H1 (cell line): ENCODE data around the gene S100A11. TPM values are rescaled to one million over a fixed set of nuclear protein-coding genes. Genes with fewer than 3 reads are reported as not detected.

Experiments used
- CTCF ChIA-PET: fragments of 300-600 bp; sonication (Branson Sonifier 250); formaldehyde crosslinking; loops from one replicate; lab custom pipeline; 2021; ENCODE audit not compliant: partially characterized antibody; lab: Charles Lee
- POLR2A ChIA-PET: fragments of 300-600 bp; sonication (Branson Sonifier 250); formaldehyde crosslinking; loops from one replicate; lab custom pipeline; 2021; ENCODE audit warnings: inconsistent platforms; ENCODE audit not compliant: partially characterized antibody; lab: Charles Lee
- DNase-seq, 2 experiments: peaks; one replicate each; pipeline versions ENCODE4 v3.0.0 to v3.0.0-alpha.2; 2010 to 2022; ENCODE audit warnings: low spot score in 2 of 2, low read depth in 1 of 2, mixed read lengths in 1 of 2
- FAIRE-seq: peaks from 2 replicates; lab custom pipeline; 2011; peaks lifted over from hg19 to GRCh38; lab: Jason Lieb, UNC
- H2AFZ ChIP-seq: 2 replicates; pipeline ENCODE4 v1.8.1; 2012; ENCODE audit warnings: low read length, inconsistent platforms
- H2AK5ac ChIP-seq: 2 replicates; pipeline ENCODE4 v1.6.1; 2013; ENCODE audit warnings: low read depth, low read length
- H2BK120ac ChIP-seq: replicated peaks from 2 replicates; pipeline ENCODE3; 2013; ENCODE audit warnings: low read depth, low read length, inconsistent platforms
- H2BK12ac ChIP-seq: 2 replicates; pipeline ENCODE4 v1.6.1; 2013; ENCODE audit warnings: low read depth, low read length
- H2BK15ac ChIP-seq: 2 replicates; pipeline ENCODE4 v1.6.1; 2013; ENCODE audit warnings: low read length
- H2BK20ac ChIP-seq: 2 replicates; pipeline ENCODE4 v1.6.1; 2013; ENCODE audit warnings: low read length
- H2BK5ac ChIP-seq: 2 replicates; pipeline ENCODE4 v1.6.1; 2013; ENCODE audit warnings: low read depth, low read length
- H3K14ac ChIP-seq: 2 replicates; pipeline ENCODE4 v1.6.1; 2013; ENCODE audit warnings: inconsistent platforms; ENCODE audit not compliant: insufficient read length
- H3K18ac ChIP-seq: 2 replicates; pipeline ENCODE4 v1.6.1; 2013; ENCODE audit warnings: low read length; ENCODE audit errors: extremely low read depth
- H3K23ac ChIP-seq: 2 replicates; pipeline ENCODE4 v1.6.1; 2013; ENCODE audit warnings: inconsistent platforms; ENCODE audit not compliant: insufficient read length
- H3K23me2 ChIP-seq: 2 replicates; pipeline ENCODE4 v1.6.1; 2013; ENCODE audit warnings: low read depth, low read length
- H3K27ac ChIP-seq: 2 replicates; pipeline ENCODE4 v1.6.1; 2011; ENCODE audit warnings: low read depth, low read length, inconsistent platforms
- H3K27me3 ChIP-seq, 4 experiments: replicated peaks in 1 of 4; 1 replicate in 1 of 4; 2 replicates in 3 of 4; pipeline versions ENCODE4 v1.6.1 to v1.8.1; 2011 to 2013; ENCODE audit warnings: low read length in 3 of 4, mild to moderate bottlenecking in 3 of 4, inconsistent platforms in 2 of 4, mixed read lengths in 2 of 4, moderate library complexity in 1 of 4; ENCODE audit not compliant: control insufficient read depth in 3 of 4, insufficient read depth in 3 of 4; ENCODE audit errors: extremely low read depth in 1 of 4
- H3K36me3 ChIP-seq, 4 experiments: 2 replicates each; pipeline versions ENCODE4 v1.6.1 to v1.8.1; 2011 to 2013; ENCODE audit warnings: mild to moderate bottlenecking in 4 of 4, low read length in 3 of 4, moderate library complexity in 2 of 4, control low read depth in 1 of 4, inconsistent platforms in 1 of 4; ENCODE audit not compliant: insufficient read depth in 4 of 4, control insufficient read depth in 2 of 4
- H3K4ac ChIP-seq: replicated peaks from 2 replicates; pipeline ENCODE3; 2013; ENCODE audit warnings: low read length, low read depth, mixed read lengths, inconsistent platforms; ENCODE audit not compliant: insufficient read length
- H3K4me1 ChIP-seq, 4 experiments: replicated peaks in 1 of 4; 1 replicate in 1 of 4; 2 replicates in 3 of 4; pipeline versions ENCODE4 v1.6.1 to v1.8.1; 2011 to 2013; ENCODE audit warnings: low read length in 3 of 4, inconsistent platforms in 2 of 4, mixed read lengths in 1 of 4; ENCODE audit not compliant: insufficient read depth in 4 of 4, control insufficient read depth in 3 of 4
- H3K4me2 ChIP-seq, 2 experiments: 2 replicates each; pipeline versions ENCODE4 v1.6.1 to v1.8.1; 2011 to 2013; ENCODE audit warnings: low read depth in 2 of 2, low read length in 2 of 2, control low read depth in 1 of 2, inconsistent platforms in 1 of 2, mild to moderate bottlenecking in 1 of 2; ENCODE audit not compliant: insufficient read depth in 1 of 2
- H3K4me3 ChIP-seq, 4 experiments: fragments of 200-600, 300-600 bp in 1 of 4; sonication (generic), shearing (Covaris generic), sonication (Bioruptor Twin) in 1 of 4; 2 replicates each; pipeline versions ENCODE4 v1.5.1 to v1.8.1; 2011 to 2016; ENCODE audit warnings: low read length in 4 of 4, low read depth in 3 of 4, control low read depth in 2 of 4, inconsistent platforms in 2 of 4, mild to moderate bottlenecking in 2 of 4, mixed read lengths in 1 of 4, moderate library complexity in 1 of 4; ENCODE audit not compliant: insufficient read depth in 2 of 4; ENCODE audit errors: extremely low read depth in 1 of 4
- H3K56ac ChIP-seq: replicated peaks from 2 replicates; pipeline ENCODE3; 2013; ENCODE audit warnings: low read depth, mild to moderate bottlenecking, mixed read lengths, low read length, inconsistent platforms; ENCODE audit not compliant: insufficient read length
- H3K79me1 ChIP-seq: 2 replicates; pipeline ENCODE4 v1.6.1; 2013; ENCODE audit warnings: low read depth, low read length, control low read depth
- H3K79me2 ChIP-seq, 2 experiments: 2 replicates each; pipeline versions ENCODE4 v1.6.1 to v1.8.1; 2012 to 2013; ENCODE audit warnings: low read length in 2 of 2, mild to moderate bottlenecking in 2 of 2, inconsistent platforms in 1 of 2; ENCODE audit not compliant: insufficient read depth in 2 of 2, control insufficient read depth in 1 of 2
- H3K9ac ChIP-seq, 4 experiments: replicated peaks in 1 of 4; 1 replicate in 1 of 4; 2 replicates in 3 of 4; pipeline versions ENCODE4 v1.6.1 to v1.8.1; 2011 to 2013; ENCODE audit warnings: low read depth in 3 of 4, low read length in 3 of 4, control low read depth in 2 of 4, mild to moderate bottlenecking in 2 of 4, moderate library complexity in 2 of 4, inconsistent platforms in 1 of 4; ENCODE audit errors: extremely low read depth in 1 of 4
- H3K9me3 ChIP-seq, 2 experiments: 2 replicates each; pipeline versions ENCODE4 v1.6.1 to v1.8.1; 2012 to 2013; ENCODE audit warnings: mild to moderate bottlenecking in 2 of 2, moderate library complexity in 2 of 2, control low read depth in 1 of 2, inconsistent platforms in 1 of 2, low read depth in 1 of 2, low read length in 1 of 2, mixed read lengths in 1 of 2; ENCODE audit not compliant: insufficient read depth in 2 of 2
- H4K20me1 ChIP-seq, 2 experiments: replicated peaks in 1 of 2; 2 replicates each; pipeline versions ENCODE3 to v1.8.1; 2011 to 2013; ENCODE audit warnings: inconsistent platforms in 2 of 2, low read length in 2 of 2, mild to moderate bottlenecking in 1 of 2; ENCODE audit not compliant: insufficient read depth in 2 of 2, control insufficient read depth in 1 of 2
- H4K5ac ChIP-seq: 2 replicates; pipeline ENCODE4 v1.6.1; 2013; ENCODE audit warnings: low read length, low read depth, mixed read lengths, inconsistent platforms; ENCODE audit not compliant: insufficient read length
- H4K8ac ChIP-seq: 2 replicates; pipeline ENCODE4 v1.8.0; 2013; ENCODE audit warnings: mild to moderate bottlenecking, moderate library complexity, low read length, inconsistent platforms; ENCODE audit not compliant: insufficient read depth; ENCODE audit errors: extremely low read depth
- H4K91ac ChIP-seq: replicated peaks from 2 replicates; pipeline ENCODE3; 2013; ENCODE audit warnings: low read length, mixed read lengths, inconsistent platforms; ENCODE audit not compliant: insufficient read length
- E2F6 ChIP-seq: IDR thresholded peaks from 2 replicates; pipeline ENCODE4 v1.6.1; 2012; ENCODE audit warnings: inconsistent platforms
- HDAC2 ChIP-seq, 2 experiments: fragments of 300-600 bp in 1 of 2; sonication (generic) in 1 of 2; IDR thresholded peaks; 2 replicates each; pipeline ENCODE4 v1.6.1; 2011 to 2012; ENCODE audit warnings: low read depth in 2 of 2, low read length in 2 of 2, mild to moderate bottlenecking in 2 of 2, moderate library complexity in 2 of 2, borderline replicate concordance in 1 of 2, inconsistent platforms in 1 of 2
- KDM1A ChIP-seq: fragments of 200-600, 300-600 bp; sonication (generic); IDR thresholded peaks from 2 replicates; pipeline ENCODE4 v1.7.1; 2016; ENCODE audit warnings: mild to moderate bottlenecking, low read length, borderline replicate concordance
- KDM4A ChIP-seq: IDR thresholded peaks from one replicate; pipeline ENCODE4 v1.7.1; 2012; ENCODE audit warnings: low read depth, mild to moderate bottlenecking, moderate library complexity, low read length, inconsistent platforms; ENCODE audit not compliant: severe bottlenecking
- POLR2A ChIP-seq, 2 experiments: IDR thresholded peaks; 1 replicate in 1 of 2; 2 replicates in 1 of 2; pipeline ENCODE4 v1.6.1; 2011; ENCODE audit warnings: low read depth in 2 of 2, low read length in 2 of 2, mild to moderate bottlenecking in 2 of 2; ENCODE audit errors: control extremely low read depth in 1 of 2
- POLR2AphosphoS5 ChIP-seq: IDR thresholded peaks from 2 replicates; pipeline ENCODE4 v1.6.1; 2011; ENCODE audit warnings: low read depth, low read length
- RFX5 ChIP-seq: IDR thresholded peaks from 2 replicates; pipeline ENCODE4 v1.6.1; 2011; ENCODE audit warnings: low read depth, low read length, improper control_type of control experiment, borderline replicate concordance
- SP4 ChIP-seq: IDR thresholded peaks from 2 replicates; pipeline ENCODE4 v1.6.1; 2012; ENCODE audit warnings: low read length, inconsistent platforms
- SRF ChIP-seq: IDR thresholded peaks from 2 replicates; pipeline ENCODE4 v1.6.1; 2011; ENCODE audit warnings: mild to moderate bottlenecking, low read depth, low read length, moderate library complexity
- WGBS, 2 experiments: shearing (Covaris generic) in 1 of 2; methylation state at CpG; one replicate each; pipeline versions ENCODE4 v1.1.6 to v1.1.7; 2013 to 2015; ENCODE audit warnings: low lambda C conversion rate in 2 of 2, mixed read lengths in 2 of 2, inconsistent platforms in 1 of 2, low coverage in 1 of 2, missing lambda C conversion rate in 1 of 2; ENCODE audit not compliant: insufficient replicate concordance in 2 of 2, insufficient coverage in 1 of 2, insufficient read length in 1 of 2; ENCODE audit errors: extremely low coverage in 1 of 2, missing lambda C conversion rate in 1 of 2; 5-methylcytosine and 5-hydroxymethylcytosine counted together
- polyA plus RNA-seq, 7 experiments: library from polyadenylated mRNA; depleted of rRNA in 3 of 7; stranded (reverse) in 5 of 7; unstranded in 2 of 7; fragments of >200 nt in 5 of 7; fragments of 200-250 nt in 2 of 7; gene quantifications; 1 replicate in 5 of 7; 2 replicates in 1 of 7; 4 replicates in 1 of 7; pipeline versions ENCODE4 v1.2.1 to v1.2.3, GENCODE V29; 2011 to 2013; ENCODE audit warnings: missing spikeins in 2 of 7, mixed read lengths in 2 of 7
- total RNA-seq: library from RNA; stranded (reverse); fragmentation: NEBNext Ultra II Directional; extraction: Animal tissue kit (Norgen Biotek cat#: 25700); gene quantifications from 2 replicates; pipeline ENCODE4 v1.2.1, GENCODE V29; 2021
- TF ChIP-seq, protein P1 (sequence below): IDR thresholded peaks from 2 replicates; pipeline ENCODE4 v1.6.1; 2012; ENCODE audit warnings: inconsistent platforms
- TF ChIP-seq, protein P2 (sequence below): IDR thresholded peaks from 2 replicates; pipeline ENCODE4 v1.6.1; 2012; ENCODE audit warnings: low read length, inconsistent platforms

The S100A11 gene
- total and polyA plus RNA-seq, 2 of the 8 experiments (the other 6 are each of a cell fraction or from before 2014, with no cell fraction given), result 120 to 343 TPM

DNA sequence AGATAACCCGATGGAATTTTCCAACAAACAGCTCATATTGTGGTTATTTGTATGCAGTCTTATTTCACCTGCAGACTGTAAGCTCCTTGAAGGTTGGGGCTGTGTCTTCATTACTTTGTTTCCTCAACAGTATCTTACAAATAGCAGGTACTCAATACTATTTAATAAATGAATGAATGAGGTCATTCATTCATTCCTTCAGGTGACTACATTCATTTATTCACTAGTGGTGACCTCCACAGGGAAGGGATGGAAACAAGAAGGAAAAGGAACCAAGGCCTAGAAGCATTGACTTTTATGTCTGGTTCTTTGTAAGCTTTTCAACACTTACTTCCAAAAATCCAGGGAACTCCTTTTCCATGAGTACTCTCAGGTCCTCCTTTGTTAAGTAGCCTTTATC lies 51.0 kb downstream of the S100A11 start:
- H3K4me1 ChIP-seq, result peaks cover 0 to 4% (median 2%) of the 10 kb centered on the region in 4 experiments; a peak in 4 of 7 replicates
- TF ChIP-seq RFX5 (no peak), HDAC2 (IDR thresholded peaks at IDR 0.05; ENCODE audit: borderline replicate concordance in 1 of 2, low read depth in 2 of 2, low read length in 2 of 2) (no peak), SP4 (no peak), KDM4A (no peak), E2F6 (no peak), POLR2AphosphoS5 (no peak), SRF (no peak), POLR2A (IDR thresholded peaks at IDR 0.05; ENCODE audit: control extremely low read depth in 1 of 2, low read depth in 2 of 2, low read length in 2 of 2) (no peak), KDM1A (no peak)
- TF ChIP-seq, protein P1, sequence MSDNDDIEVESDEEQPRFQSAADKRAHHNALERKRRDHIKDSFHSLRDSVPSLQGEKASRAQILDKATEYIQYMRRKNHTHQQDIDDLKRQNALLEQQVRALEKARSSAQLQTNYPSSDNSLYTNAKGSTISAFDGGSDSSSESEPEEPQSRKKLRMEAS, result no peak
- TF ChIP-seq, protein P2, sequence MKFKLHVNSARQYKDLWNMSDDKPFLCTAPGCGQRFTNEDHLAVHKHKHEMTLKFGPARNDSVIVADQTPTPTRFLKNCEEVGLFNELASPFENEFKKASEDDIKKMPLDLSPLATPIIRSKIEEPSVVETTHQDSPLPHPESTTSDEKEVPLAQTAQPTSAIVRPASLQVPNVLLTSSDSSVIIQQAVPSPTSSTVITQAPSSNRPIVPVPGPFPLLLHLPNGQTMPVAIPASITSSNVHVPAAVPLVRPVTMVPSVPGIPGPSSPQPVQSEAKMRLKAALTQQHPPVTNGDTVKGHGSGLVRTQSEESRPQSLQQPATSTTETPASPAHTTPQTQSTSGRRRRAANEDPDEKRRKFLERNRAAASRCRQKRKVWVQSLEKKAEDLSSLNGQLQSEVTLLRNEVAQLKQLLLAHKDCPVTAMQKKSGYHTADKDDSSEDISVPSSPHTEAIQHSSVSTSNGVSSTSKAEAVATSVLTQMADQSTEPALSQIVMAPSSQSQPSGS, result no peak

More for the DNA sequence above, 51.0 kb downstream of the S100A11 start:
- Histone ChIP-seq H3K23ac (no peak overlapping the region), H3K79me2 (peaks cover 0 to 31% of the 10 kb centered on the region in 2 experiments; a peak in 3 of 4 replicates), H2BK5ac (no peak overlapping the region), H4K5ac (no peak overlapping the region), H2BK15ac (no peak overlapping the region), H4K8ac (no peak overlapping the region), H3K23me2 (no peaks in the 10 kb centered on the region), H2BK120ac (no peak overlapping the region), H3K27ac (no peak overlapping the region), H3K4ac (no peak overlapping the region), H3K56ac (no peak overlapping the region), H3K36me3 (peaks cover 5 to 35% (median 23%) of the 10 kb centered on the region in 4 experiments; a peak in 6 of 8 replicates), H2AFZ (no peak overlapping the region), H3K9me3 (no peaks in the 10 kb centered on the region), H4K91ac (no peak overlapping the region), H3K27me3 (no peaks in the 10 kb centered on the region), H4K20me1 (peaks cover 0 to 3% of the 10 kb centered on the region in 2 experiments), H2AK5ac (no peak overlapping the region), H3K14ac (no peak overlapping the region), H3K79me1 (peaks cover 6% of the 10 kb centered on the region), H3K9ac (no peak overlapping the region), H3K4me2 (no peak overlapping the region), H2BK12ac (no peak overlapping the region), H3K4me3 (no peak overlapping the region), H3K18ac (no peak overlapping the region), H2BK20ac (no peak overlapping the region)
- CTCF ChIA-PET, result interaction anchor here (0.8 to 31.0 kb wide), 5 partner anchors 3 to 101 kb away, joined by 4 to 553 read pairs (median 292); partner anchors contain the start of gene S100A10
- DNase-seq, result no peak
- 100% methylated on average over 1 of the region's 1 CpG; no CpG with 5 or more reads in 1 of the 2 experiments for WGBS, 2 experiments
- POLR2A ChIA-PET, result interaction anchor here (0.9 kb wide), 1 partner anchor 15 kb away, joined by 3 read pairs; no protein-coding TSS in a partner anchor
- FAIRE-seq, result no peak
